Measurements from ENCODE around the gene DOP1B.

- TF ChIP-seq POLR2A (IDR thresholded peaks at IDR 0.05) (peak in 1 of 4 donors; percentile 13), CTCF (IDR thresholded peaks at IDR 0.05) (no peak), POLR2AphosphoS5 (IDR thresholded peaks at IDR 0.05) (peak in 1 of 2 donors; percentile 25)
These were observed 6.6 kb upstream of the DOP1B start for GRCh38 chr21:36149788-36150711.
